ENCODE results near the gene MMP24.

DNA sequence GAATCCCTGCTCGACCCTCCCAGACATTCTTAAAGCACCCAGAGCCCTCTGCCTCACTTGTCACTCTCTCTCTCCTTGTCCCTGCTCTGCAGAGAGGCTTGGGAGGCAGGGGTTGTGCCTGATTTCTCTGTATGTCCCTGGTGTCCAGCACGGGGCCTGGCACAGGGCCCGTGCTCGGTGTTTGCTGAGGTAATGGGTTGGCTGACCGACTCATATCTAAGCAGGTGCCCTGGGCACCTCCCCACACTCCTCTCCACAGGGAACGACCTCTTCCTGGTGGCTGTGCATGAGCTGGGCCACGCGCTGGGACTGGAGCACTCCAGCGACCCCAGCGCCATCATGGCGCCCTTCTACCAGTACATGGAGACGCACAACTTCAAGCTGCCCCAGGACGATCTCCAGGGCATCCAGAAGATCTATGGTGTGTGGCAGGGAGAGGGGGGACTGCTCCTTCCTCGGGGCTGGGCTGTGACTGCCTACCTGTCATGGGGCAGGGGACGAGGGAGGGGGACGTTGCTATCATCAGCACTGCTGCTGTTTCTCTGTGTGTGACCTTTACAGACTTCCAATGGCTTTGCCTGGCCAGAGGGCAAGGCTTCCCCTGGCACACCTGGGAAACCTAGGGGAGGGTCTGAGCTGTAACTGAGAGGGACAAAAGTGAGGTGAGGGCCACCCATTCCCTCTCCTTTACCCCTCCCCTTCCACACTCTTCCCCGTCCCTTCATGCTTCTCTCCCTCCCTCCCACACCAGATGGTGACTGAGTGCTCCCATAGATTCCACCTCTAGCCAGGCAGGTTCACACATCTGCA lies 37.2 kb downstream of the MMP24 start:
- TF ChIP-seq, protein P1, sequence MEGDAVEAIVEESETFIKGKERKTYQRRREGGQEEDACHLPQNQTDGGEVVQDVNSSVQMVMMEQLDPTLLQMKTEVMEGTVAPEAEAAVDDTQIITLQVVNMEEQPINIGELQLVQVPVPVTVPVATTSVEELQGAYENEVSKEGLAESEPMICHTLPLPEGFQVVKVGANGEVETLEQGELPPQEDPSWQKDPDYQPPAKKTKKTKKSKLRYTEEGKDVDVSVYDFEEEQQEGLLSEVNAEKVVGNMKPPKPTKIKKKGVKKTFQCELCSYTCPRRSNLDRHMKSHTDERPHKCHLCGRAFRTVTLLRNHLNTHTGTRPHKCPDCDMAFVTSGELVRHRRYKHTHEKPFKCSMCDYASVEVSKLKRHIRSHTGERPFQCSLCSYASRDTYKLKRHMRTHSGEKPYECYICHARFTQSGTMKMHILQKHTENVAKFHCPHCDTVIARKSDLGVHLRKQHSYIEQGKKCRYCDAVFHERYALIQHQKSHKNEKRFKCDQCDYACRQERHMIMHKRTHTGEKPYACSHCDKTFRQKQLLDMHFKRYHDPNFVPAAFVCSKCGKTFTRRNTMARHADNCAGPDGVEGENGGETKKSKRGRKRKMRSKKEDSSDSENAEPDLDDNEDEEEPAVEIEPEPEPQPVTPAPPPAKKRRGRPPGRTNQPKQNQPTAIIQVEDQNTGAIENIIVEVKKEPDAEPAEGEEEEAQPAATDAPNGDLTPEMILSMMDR (IDR thresholded peaks at IDR 0.05) = no peak
- TF ChIP-seq POLR2A (IDR thresholded peaks at IDR 0.05) (no peak), EP300 (IDR thresholded peaks at IDR 0.05) (no peak)

Data from tibial nerve (tissue), 4 donors.